ENCODE data around the gene TCF3. TPM values are rescaled to one million over a fixed set of nuclear protein-coding genes. Genes with fewer than 3 reads are reported as not detected.

Gene TCF3
- polyA plus RNA-seq, 1 donor (not counting 4 experiments of a cell fraction or from before 2014, with no cell fraction given), result 40.0 TPM

DNA sequence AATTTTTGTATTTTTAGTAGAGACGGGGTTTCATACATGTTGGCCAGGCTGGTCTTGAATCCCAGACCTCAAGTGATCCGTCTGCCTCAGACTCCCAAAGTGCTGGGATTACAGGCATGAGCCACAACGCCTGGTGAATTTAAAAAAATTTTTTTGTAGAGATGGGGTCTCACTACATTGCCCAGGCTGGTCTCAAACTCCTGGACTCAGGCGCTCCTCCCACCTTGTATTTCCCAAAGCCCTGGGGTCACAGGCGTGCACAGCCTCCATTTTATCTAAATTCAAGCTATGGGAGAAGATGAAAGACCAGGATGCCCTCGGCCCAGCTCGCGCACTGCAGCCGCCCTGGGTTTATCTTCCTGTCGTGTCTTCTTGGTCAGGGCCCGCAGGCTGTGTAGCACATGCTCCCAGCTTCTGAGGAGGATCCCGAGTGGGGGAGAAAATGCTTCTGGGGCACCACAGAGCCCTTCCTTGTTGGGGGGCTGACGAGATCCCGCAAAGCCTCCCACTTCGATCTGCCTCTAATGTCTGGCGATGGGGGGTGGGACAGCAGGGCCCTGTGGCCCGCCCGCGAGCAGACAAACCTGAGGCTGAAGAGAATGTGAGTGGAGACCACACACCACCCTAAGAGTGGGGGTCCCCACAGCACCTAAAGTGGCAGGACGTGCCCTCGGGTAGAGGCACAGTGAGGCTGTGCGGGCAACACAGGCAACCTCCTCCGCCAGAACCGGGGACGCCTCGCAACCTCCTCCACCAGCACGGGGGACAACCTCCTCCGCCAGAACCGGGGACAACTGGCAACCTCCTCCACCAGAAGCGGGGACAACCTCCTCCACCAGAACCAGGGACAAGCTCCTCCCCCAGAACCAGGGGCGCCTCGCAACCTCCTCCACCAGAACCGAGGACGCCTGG is 15.8 kb downstream of the TCF3 start:
- TF ChIP-seq EZH2 (IDR thresholded peaks at IDR 0.05; ENCODE audit: low read length), result no peak
- TF ChIP-seq, protein P1, sequence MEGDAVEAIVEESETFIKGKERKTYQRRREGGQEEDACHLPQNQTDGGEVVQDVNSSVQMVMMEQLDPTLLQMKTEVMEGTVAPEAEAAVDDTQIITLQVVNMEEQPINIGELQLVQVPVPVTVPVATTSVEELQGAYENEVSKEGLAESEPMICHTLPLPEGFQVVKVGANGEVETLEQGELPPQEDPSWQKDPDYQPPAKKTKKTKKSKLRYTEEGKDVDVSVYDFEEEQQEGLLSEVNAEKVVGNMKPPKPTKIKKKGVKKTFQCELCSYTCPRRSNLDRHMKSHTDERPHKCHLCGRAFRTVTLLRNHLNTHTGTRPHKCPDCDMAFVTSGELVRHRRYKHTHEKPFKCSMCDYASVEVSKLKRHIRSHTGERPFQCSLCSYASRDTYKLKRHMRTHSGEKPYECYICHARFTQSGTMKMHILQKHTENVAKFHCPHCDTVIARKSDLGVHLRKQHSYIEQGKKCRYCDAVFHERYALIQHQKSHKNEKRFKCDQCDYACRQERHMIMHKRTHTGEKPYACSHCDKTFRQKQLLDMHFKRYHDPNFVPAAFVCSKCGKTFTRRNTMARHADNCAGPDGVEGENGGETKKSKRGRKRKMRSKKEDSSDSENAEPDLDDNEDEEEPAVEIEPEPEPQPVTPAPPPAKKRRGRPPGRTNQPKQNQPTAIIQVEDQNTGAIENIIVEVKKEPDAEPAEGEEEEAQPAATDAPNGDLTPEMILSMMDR (optimal IDR thresholded peaks at IDR 0.05 in 1 of 3, IDR thresholded peaks at IDR 0.05 in 1 of 3, conservative IDR thresholded peaks at IDR 0.05 in 1 of 3; ENCODE audit: extremely low read depth in 1 of 3, insufficient read depth in 2 of 3, low read length in 3 of 3), result no peak
- no peak for DNase-seq (ENCODE audit: low read depth, low spot score)
- Histone ChIP-seq H3K79me2 (ENCODE audit: control insufficient read depth, insufficient read depth, low read length) (peaks cover 30% of the 10 kb centered on the region), H2AFZ (ENCODE audit: control insufficient read depth, low read length) (no peak overlapping the region), H3K9me1 (ENCODE audit: control insufficient read depth, extremely low read depth, insufficient read depth, low read length) (no peaks in the 10 kb centered on the region), H4K20me1 (ENCODE audit: control insufficient read depth, extremely low read depth, insufficient read depth, low read length) (no peaks in the 10 kb centered on the region), H3K4me1 (ENCODE audit: control insufficient read depth, extremely low read depth, insufficient read depth, low read length) (no peaks in the 10 kb centered on the region), H3K9ac (ENCODE audit: control insufficient read depth, extremely low read depth, insufficient read depth, low read length) (no peak overlapping the region), H3K9me3 (ENCODE audit: control insufficient read depth, low read depth, low read length) (no peaks in the 10 kb centered on the region), H3K27me3 (ENCODE audit: control insufficient read depth, extremely low read depth, insufficient read depth, low read length) (no peaks in the 10 kb centered on the region), H3K4me3 (ENCODE audit: control insufficient read depth in 2 of 3, extremely low read depth in 1 of 3, insufficient read depth in 2 of 3, low read depth in 1 of 3, low read length in 3 of 3) (no peak overlapping the region), H3K4me2 (ENCODE audit: control insufficient read depth, extremely low read depth, insufficient read depth, low read depth, low read length) (no peak overlapping the region), H3K36me3 (ENCODE audit: control insufficient read depth in 2 of 2, extremely low read depth in 1 of 2, insufficient read depth in 2 of 2, low read length in 2 of 2) (peaks cover 20 to 22% of the 10 kb centered on the region in 2 experiments), H3K27ac (ENCODE audit: control insufficient read depth, insufficient read depth, low read length) (no peak overlapping the region)
- dilution Hi-C loops (cut with MboI; ENCODE audit: extremely low pct_ligation_motif_present, low sequenced_read_pairs), result no loop called here
- no peak for FAIRE-seq

DNA sequence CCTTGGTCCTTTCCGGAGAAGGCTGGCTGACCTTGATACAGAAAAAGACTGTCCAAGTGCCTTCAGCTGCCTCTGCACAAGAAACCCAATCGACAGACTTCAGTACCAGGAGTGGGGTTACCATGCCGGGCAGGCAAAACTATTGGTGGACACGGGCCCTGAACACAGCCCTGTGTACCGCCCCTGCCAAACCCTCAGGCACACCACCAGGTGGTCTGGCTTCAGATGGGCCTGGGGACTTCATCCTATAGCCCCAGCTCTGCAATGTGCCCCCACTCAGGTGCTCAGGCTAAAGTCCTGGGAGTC is 17.5 kb downstream of the TCF3 start:
- Histone ChIP-seq H3K9ac (ENCODE audit: control insufficient read depth, extremely low read depth, insufficient read depth, low read length) (no peak overlapping the region), H3K4me3 (ENCODE audit: control insufficient read depth in 2 of 3, extremely low read depth in 1 of 3, insufficient read depth in 2 of 3, low read depth in 1 of 3, low read length in 3 of 3) (no peak overlapping the region), H4K20me1 (ENCODE audit: control insufficient read depth, extremely low read depth, insufficient read depth, low read length) (no peaks in the 10 kb centered on the region), H3K9me3 (ENCODE audit: control insufficient read depth, low read depth, low read length) (no peaks in the 10 kb centered on the region), H3K27me3 (ENCODE audit: control insufficient read depth, extremely low read depth, insufficient read depth, low read length) (no peaks in the 10 kb centered on the region), H3K79me2 (ENCODE audit: control insufficient read depth, insufficient read depth, low read length) (peaks cover 29% of the 10 kb centered on the region), H3K36me3 (ENCODE audit: control insufficient read depth in 2 of 2, extremely low read depth in 1 of 2, insufficient read depth in 2 of 2, low read length in 2 of 2) (peaks cover 21 to 27% of the 10 kb centered on the region in 2 experiments), H3K9me1 (ENCODE audit: control insufficient read depth, extremely low read depth, insufficient read depth, low read length) (no peaks in the 10 kb centered on the region), H3K4me2 (ENCODE audit: control insufficient read depth, extremely low read depth, insufficient read depth, low read depth, low read length) (no peak overlapping the region), H2AFZ (ENCODE audit: control insufficient read depth, low read length) (no peak overlapping the region), H3K4me1 (ENCODE audit: control insufficient read depth, extremely low read depth, insufficient read depth, low read length) (no peaks in the 10 kb centered on the region), H3K27ac (ENCODE audit: control insufficient read depth, insufficient read depth, low read length) (no peak overlapping the region)
- FAIRE-seq, result no peak
- no peak for DNase-seq (ENCODE audit: low read depth, low spot score)
- no peak for TF ChIP-seq EZH2 (IDR thresholded peaks at IDR 0.05; ENCODE audit: low read length)
- TF ChIP-seq, protein P1 (optimal IDR thresholded peaks at IDR 0.05 in 1 of 3, IDR thresholded peaks at IDR 0.05 in 1 of 3, conservative IDR thresholded peaks at IDR 0.05 in 1 of 3; ENCODE audit: extremely low read depth in 1 of 3, insufficient read depth in 2 of 3, low read length in 3 of 3), result no peak
- dilution Hi-C loops (cut with MboI; ENCODE audit: extremely low pct_ligation_motif_present, low sequenced_read_pairs), result no loop called here

Measured in keratinocyte (primary cell).